PC-3 (cell line): ENCODE results near the gene MED13. TPM values are rescaled to one million over a fixed set of nuclear protein-coding genes. Genes with fewer than 3 reads are reported as not detected.

Source experiments
- ATAC-seq: fragments of 200-7000 bp; cut with Tn5 transposase; 2 replicates; pipeline ENCODE4 v1.9.1; 2020; ENCODE audit warnings: mild to moderate bottlenecking, moderate library complexity
- BruUV-seq: library from RNA; stranded (reverse); fragments of 400-500 nt; replicated peaks from 2 replicates; lab custom pipeline; 2021; lab: Mats Ljungman, UMichigan
- CTCF ChIA-PET: fragments of 300-600 bp; sonication (Branson Sonifier 250); formaldehyde crosslinking; loops from one replicate; lab custom pipeline; 2022; ENCODE audit warnings: antibody characterized with exemption; lab: Charles Lee
- POLR2A ChIA-PET: fragments of 300-600 bp; sonication (Branson Sonifier 250); formaldehyde crosslinking; loops from one replicate; lab custom pipeline; 2022; ENCODE audit warnings: antibody characterized with exemption; ENCODE audit not compliant: unreplicated experiment; lab: Charles Lee
- DNase-seq: peaks from one replicate; pipeline ENCODE4 v3.0.0-alpha.2; 2015
- H2AFZ ChIP-seq: fragments of 300-600 bp; sonication (generic); 2 replicates; pipeline ENCODE4 v1.6.0; 2016; ENCODE audit warnings: antibody characterized with exemption, low read length
- H3F3A ChIP-seq: fragments of 300-600 bp; sonication (generic); one replicate; pipeline ENCODE4 v1.6.0; 2017; ENCODE audit warnings: antibody characterized with exemption, low read length, control low read depth, mild to moderate bottlenecking; ENCODE audit not compliant: unreplicated experiment
- H3K27ac ChIP-seq: fragments of 300-600 bp; sonication (generic); 2 replicates; pipeline ENCODE4 v1.5.1; 2016; ENCODE audit warnings: mild to moderate bottlenecking, low read length
- H3K27me3 ChIP-seq: fragments of 300-600 bp; sonication (generic); 2 replicates; pipeline ENCODE4 v1.6.1; 2016; ENCODE audit warnings: low read length, mixed read lengths
- H3K36me3 ChIP-seq: fragments of 300-600 bp; sonication (generic); 2 replicates; pipeline ENCODE4 v1.6.1; 2016; ENCODE audit warnings: low read depth, mixed run types, low read length, mixed read lengths
- H3K4me1 ChIP-seq: fragments of 300-600 bp; sonication (generic); 2 replicates; pipeline ENCODE4 v1.5.1; 2016; ENCODE audit warnings: low read length; ENCODE audit not compliant: insufficient read depth
- H3K4me2 ChIP-seq: fragments of 300-600 bp; sonication (generic); 2 replicates; pipeline ENCODE4 v1.6.0; 2016; ENCODE audit warnings: low read length
- H3K4me3 ChIP-seq: fragments of 300-600 bp; sonication (generic); 2 replicates; pipeline ENCODE4 v1.5.1; 2016; ENCODE audit warnings: mild to moderate bottlenecking, low read length, mixed read lengths
- H3K79me2 ChIP-seq: fragments of 300-600 bp; sonication (generic); 2 replicates; pipeline ENCODE4 v1.6.1; 2017; ENCODE audit warnings: low read length, mixed read lengths
- H3K9ac ChIP-seq: fragments of 300-600 bp; sonication (generic); 2 replicates; pipeline ENCODE4 v1.6.0; 2016; ENCODE audit warnings: mild to moderate bottlenecking, low read length
- H3K9me2 ChIP-seq: fragments of 300-600 bp; sonication (generic); replicated peaks from 2 replicates; pipeline ENCODE4 v1.6.1; 2016; ENCODE audit warnings: mixed run types, low read length, mixed read lengths
- H3K9me3 ChIP-seq: fragments of 300-600 bp; sonication (generic); 2 replicates; pipeline ENCODE4 v1.6.1; 2016; ENCODE audit warnings: low read length, mixed read lengths
- H4K20me1 ChIP-seq: fragments of 300-600 bp; sonication (generic); 2 replicates; pipeline ENCODE4 v1.6.1; 2016; ENCODE audit warnings: low read length, mixed read lengths
- CTCF ChIP-seq: fragments of 300-600 bp; sonication (generic); conservative IDR thresholded peaks from 2 replicates; pipeline ENCODE4 v1.5.1; 2017; ENCODE audit warnings: antibody characterized with exemption, low read depth, mild to moderate bottlenecking, low read length
- EZH2 ChIP-seq: fragments of 300-600 bp; sonication (generic); IDR thresholded peaks from one replicate; pipeline ENCODE4 v1.6.1; 2017; ENCODE audit warnings: antibody characterized with exemption, mild to moderate bottlenecking, low read length; ENCODE audit not compliant: unreplicated experiment
- EZH2phosphoT487 ChIP-seq: fragments of 300-600 bp; sonication (generic); IDR thresholded peaks from 2 replicates; pipeline ENCODE4 v1.6.1; 2018; ENCODE audit warnings: mild to moderate bottlenecking, antibody characterized with exemption, low read length, borderline replicate concordance
- intact Hi-C: fragments of 100-400 bp; cut with micrococcal nuclease; formaldehyde crosslinking; loops from 2 replicates; pipeline ENCODE4 v1.9.0; 2023
- total RNA-seq: library from RNA; depleted of rRNA; stranded (reverse); fragments of >200 nt; gene quantifications from 2 replicates; pipeline ENCODE4 v1.2.3, GENCODE V29; 2014

Gene MED13
- total RNA-seq, 1 experiment from 2014 or later, result 36.8 TPM

- Histone ChIP-seq H3K9ac (no peak overlapping the region), H3K4me3 (no peak overlapping the region), H3K36me3 (peaks cover 56% of the 10 kb centered on the region), H4K20me1 (no peaks in the 10 kb centered on the region), H3F3A (no peaks in the 10 kb centered on the region), H3K4me1 (0 out of 2 replicates have a peak, but pooled peaks cover 4% of the 10 kb centered on the region), H3K9me3 (no peaks in the 10 kb centered on the region), H3K4me2 (no peak overlapping the region), H2AFZ (no peak overlapping the region), H3K79me2 (0 out of 2 replicates have a peak, but pooled peaks cover 6% of the 10 kb centered on the region), H3K27ac (no peak overlapping the region), H3K9me2 (no peaks in the 10 kb centered on the region), H3K27me3 (no peaks in the 10 kb centered on the region)
- POLR2A ChIA-PET, result no interaction called here
- no TSS peak for BruUV-seq
- intact Hi-C loops, result no loop called here
- CTCF ChIA-PET, result interaction anchor here (1.1 kb wide), 1 partner anchor 123 kb away, joined by 3 read pairs; no protein-coding TSS in a partner anchor
- ATAC-seq (peak; percentile 84), DNase-seq (peak; percentile 42)
- no peak for TF ChIP-seq CTCF
- TF ChIP-seq EZH2, result no peak
- TF ChIP-seq EZH2phosphoT487, result no peak
Observed at GRCh38 chr17:61986898-61987297, 78.2 kb downstream of the MED13 start.

- no peaks in the 10 kb centered on the region for H3K9me3 ChIP-seq
- TF ChIP-seq CTCF (no peak), EZH2phosphoT487 (no peak), EZH2 (no peak)
- H3K9me2 ChIP-seq, result no peaks in the 10 kb centered on the region
- BruUV-seq, result no TSS peak
- H3K4me2 ChIP-seq, result no peak overlapping the region
- H2AFZ ChIP-seq, result no peak overlapping the region
- peaks cover 16% of the 10 kb centered on the region; the same call in 1 of the 2 replicates for H3K79me2 ChIP-seq
- no peak overlapping the region for H3K9ac ChIP-seq
- no peaks in the 10 kb centered on the region for H3F3A ChIP-seq
- POLR2A ChIA-PET, result no interaction called here
- no peaks in the 10 kb centered on the region for H4K20me1 ChIP-seq
- no peaks in the 10 kb centered on the region for H3K27me3 ChIP-seq
- H3K36me3 ChIP-seq, result peaks cover 59% of the 10 kb centered on the region
- CTCF ChIA-PET, result no interaction called here
- 0 out of 2 replicates have a peak, but pooled peaks cover 4% of the 10 kb centered on the region for H3K4me1 ChIP-seq
- no peak overlapping the region for H3K4me3 ChIP-seq
- H3K27ac ChIP-seq, result no peak overlapping the region
- DNase-seq, result no peak
- ATAC-seq, result no peak
- intact Hi-C loops, result no loop called here
Observed at GRCh38 chr17:61984821-61985220, 80.3 kb downstream of the MED13 start.

- no peak overlapping the region for H3K4me2 ChIP-seq
- POLR2A ChIA-PET, result no interaction called here
- no peak overlapping the region for H3K27ac ChIP-seq
- H3K9ac ChIP-seq, result no peak overlapping the region
- intact Hi-C loops, result no loop called here
- no peak overlapping the region for H3K4me3 ChIP-seq
- H3K4me1 ChIP-seq, result no peaks in the 10 kb centered on the region
- H4K20me1 ChIP-seq, result 0 out of 2 replicates have a peak, but pooled peaks cover 4% of the 10 kb centered on the region
- no peaks in the 10 kb centered on the region for H3K9me3 ChIP-seq
- TF ChIP-seq CTCF, result no peak
- no peak for TF ChIP-seq EZH2
- no peak for TF ChIP-seq EZH2phosphoT487
- H2AFZ ChIP-seq, result no peak overlapping the region
- peak; percentile 35; the same call in 1 of the 2 replicates for ATAC-seq
- H3K9me2 ChIP-seq, result no peaks in the 10 kb centered on the region
- H3K27me3 ChIP-seq, result no peaks in the 10 kb centered on the region
- BruUV-seq, result no TSS peak
- CTCF ChIA-PET, result no interaction called here
- H3F3A ChIP-seq, result no peaks in the 10 kb centered on the region
- peak; percentile 23 for DNase-seq
- H3K36me3 ChIP-seq, result peaks cover 69% of the 10 kb centered on the region
- H3K79me2 ChIP-seq, result peaks cover 35% of the 10 kb centered on the region
Observed at GRCh38 chr17:61981323-61981722, 83.8 kb downstream of the MED13 start.
